HG02759 (cell line): ENCODE results near the gene SND1.

Source experiments
- ATAC-seq: cut with Tn5 transposase; IDR thresholded peaks from one replicate; pipeline ENCODE4 v1.9.1; 2021; ENCODE audit warnings: mild to moderate bottlenecking, moderate library complexity; ENCODE audit not compliant: unreplicated experiment

SND1 gene

DNA sequence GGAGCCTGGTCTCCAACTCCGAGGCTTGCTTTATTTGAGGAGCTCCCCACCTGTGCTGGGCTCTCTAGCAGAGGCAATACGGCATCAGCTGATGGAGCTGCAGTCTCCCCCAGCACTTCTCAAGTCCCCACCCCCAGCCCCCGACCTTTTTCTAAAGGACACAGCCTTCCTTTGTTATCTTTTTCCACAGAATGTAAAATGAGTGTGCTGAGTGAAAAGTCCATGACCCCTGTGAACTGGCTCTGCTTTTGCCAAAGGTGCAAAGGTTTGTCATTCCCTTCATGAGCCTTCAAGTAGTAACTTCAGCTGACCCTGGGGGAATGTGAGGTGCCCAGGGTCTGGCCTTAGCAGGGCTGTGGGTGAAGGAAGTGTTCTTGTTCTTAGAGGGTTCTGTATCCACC, 353.8 kb downstream of the SND1 start:
- no peak for ATAC-seq

DNA sequence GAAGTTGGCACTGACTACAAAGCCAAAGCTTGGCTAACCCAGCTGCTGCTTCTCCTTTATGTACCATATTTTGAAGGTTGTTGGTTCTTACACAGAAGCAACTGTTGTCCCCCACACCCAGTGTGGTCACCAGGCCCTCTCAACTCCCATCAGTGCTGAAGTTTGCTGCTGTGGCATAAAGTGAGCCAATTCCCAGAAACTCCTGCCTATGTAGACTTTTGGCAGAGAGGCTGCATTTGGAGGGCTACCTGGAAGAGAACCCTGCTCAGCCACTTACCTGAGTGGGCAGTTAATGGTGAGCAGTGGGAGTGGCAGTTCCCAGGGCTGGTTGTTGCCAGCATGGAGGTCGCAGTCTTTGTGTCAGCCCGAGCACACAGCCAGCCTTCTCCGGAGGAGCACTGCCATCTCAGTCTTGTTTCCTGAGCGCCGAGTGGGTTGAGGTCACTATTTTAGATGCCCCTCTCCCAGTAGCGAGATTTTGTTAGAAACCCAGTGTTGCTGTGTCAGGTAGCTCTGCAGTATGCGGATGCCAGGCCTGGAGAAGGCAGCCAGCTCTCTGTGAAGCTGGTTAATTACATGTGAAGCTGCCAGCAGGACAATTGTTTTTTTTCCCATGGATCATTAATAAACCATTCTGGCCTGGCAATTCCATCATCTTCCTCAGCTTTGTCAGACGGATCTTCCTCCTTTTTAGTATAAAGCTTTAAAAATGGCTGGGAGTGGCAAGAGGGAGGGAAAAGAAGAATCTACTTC, 354.7 kb downstream of the SND1 start:
- no peak for ATAC-seq

DNA sequence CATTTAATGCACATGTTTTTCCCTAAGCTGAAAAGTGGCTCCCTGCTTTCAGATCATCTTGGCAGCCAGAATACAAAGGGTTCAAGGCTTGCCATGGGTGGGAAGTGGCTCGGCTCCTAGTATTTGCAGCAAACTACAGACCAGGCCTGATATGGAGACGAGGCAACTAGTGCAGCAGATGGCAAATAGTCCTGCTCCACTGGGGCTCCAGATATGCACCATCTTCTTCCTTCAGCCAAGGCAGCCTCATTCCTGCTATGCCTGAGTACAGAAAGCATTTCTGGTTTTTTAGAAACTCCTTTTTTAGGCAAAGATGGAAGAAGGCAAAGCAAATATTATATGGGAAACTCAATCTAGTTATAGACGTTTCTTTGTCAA, 355.3 kb downstream of the SND1 start:
- no peak for ATAC-seq

DNA sequence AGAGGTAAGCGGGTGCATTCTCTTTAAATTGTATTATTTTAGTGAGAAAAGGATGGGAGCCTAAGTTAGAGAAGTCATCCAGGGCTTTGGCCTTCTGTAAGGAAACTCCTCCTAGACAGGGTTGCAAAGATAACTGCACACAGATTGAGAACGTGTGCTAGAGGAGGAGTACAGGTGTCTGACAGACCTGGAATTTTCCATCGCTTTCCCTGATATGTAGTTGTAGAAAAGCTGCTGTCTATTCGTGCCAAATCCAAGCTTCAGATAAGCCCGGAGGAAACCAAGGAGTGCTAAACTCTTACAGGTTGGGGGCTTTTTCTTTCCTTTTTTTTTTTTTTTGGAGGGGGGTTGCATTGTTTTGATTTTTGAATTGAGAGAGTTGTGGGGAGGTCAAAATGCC, 356.1 kb downstream of the SND1 start:
- ATAC-seq, result no peak

DNA sequence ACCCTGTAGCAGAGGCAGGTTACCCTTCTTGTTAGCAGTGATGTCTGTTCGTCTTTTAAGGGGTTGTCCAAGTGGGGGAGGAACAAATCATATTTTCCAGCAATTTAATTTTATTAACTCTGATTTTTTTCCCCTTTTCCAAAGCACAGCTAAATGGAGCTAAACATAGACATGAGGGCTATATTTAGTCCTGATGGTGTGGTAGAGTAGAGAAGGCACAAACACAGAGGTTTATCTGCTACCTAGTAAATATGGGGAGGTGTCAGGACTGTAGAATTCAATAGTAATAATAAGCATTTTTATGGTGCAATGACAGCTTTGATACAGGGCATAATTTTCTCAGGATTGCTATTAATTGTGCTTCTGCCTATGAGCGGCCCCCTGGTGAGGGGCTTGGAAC, 356.8 kb downstream of the SND1 start:
- no peak for ATAC-seq

DNA sequence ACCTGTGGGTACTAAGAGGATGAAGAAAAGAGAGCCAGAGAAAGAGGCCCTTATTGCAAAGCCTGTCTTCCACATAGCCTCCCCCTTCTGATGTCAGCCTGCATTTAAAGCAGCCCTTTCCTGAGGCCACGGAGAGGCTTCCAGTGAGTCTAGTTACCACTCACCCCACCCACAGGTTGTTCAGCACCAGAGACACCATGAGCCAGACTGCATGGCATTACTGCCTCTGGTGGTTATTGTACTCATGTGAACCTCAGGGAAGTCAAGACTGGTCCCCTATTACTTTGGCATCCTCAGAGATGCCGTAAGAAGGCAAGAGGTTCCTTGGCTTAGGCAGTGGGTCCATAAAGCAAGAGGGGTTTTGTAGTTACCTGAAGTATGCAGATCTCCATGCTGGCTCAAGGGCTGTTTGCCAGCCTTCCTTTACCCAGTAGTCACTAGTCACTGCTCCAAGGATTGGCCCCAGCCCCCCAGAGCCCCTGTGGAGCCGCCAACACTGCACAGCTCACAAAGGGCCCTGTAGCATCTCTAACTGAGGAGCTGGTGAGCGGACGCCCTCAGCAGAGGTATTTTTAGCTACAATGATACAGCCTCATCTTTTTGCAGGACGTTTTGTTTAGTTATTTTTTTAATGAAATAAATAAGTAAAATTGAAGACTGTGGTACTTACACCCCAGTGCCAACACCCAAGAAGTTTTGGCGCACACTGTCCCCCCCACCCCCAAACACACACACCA, 358.6 kb downstream of the SND1 start:
- no peak for ATAC-seq

DNA sequence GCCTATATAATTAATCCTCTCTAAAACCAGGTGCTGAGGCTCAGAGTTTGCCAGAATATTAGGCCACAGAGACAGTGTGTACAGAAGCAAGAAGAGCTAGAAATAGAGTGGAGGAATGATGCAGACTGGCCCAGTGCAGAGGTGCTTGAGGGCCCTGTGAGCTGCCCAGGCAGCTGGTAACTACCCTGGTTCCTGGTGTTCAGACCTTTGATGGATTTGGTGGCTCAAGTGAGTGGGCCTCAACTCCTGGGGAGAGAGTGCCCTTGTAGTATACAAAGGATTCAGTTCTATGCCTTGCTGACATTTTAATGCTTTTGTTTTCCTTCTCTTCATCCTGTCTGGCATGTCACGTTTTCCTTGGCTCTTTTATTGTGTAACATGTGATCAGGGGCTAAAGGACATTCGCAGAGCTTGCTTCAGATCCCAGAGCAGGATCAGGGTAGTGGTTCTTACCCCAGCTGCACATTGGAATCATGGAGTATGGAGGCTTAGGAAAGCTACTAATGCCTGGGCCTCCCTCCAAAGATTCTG, 359.2 kb downstream of the SND1 start:
- no peak for ATAC-seq

DNA sequence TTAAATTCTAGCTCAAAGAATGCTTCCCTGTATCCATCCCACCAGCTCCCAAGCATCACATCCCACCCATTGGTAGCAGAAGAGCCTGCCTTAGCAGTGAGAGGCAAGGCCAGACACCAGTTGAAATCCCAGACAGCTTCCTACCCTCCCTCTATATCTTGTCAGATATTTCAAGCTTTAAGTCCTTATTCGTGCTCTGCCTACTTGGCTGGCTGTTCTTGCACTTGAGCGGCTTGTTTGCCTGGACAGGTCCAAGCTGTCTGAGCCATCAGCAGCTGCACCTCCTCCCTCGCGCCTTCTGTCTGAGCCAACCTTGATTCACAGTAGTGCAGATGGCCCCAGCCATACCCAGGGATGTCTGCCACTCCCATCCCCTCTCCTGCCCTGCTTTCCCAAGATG, 362.8 kb downstream of the SND1 start:
- no peak for ATAC-seq

DNA sequence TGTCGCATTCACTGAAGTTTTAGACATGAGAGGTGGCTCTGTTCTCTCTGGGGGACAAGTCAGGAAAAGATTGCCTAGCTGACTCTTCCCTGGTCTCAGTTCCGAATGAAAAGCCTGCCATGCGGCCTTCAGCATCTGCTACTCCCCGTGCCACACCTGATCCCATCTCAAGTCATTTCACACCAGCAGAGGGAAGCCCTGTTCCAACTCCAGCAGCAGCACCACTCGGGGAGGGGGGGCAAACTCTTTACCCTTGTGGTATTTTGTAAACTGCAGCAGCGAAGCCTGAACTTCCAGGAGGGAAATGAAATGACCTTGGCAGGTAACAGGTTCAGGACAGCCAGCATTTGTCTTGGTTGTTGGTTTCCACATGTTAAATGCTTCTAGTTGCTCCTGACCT, 365.5 kb downstream of the SND1 start:
- no peak for ATAC-seq

DNA sequence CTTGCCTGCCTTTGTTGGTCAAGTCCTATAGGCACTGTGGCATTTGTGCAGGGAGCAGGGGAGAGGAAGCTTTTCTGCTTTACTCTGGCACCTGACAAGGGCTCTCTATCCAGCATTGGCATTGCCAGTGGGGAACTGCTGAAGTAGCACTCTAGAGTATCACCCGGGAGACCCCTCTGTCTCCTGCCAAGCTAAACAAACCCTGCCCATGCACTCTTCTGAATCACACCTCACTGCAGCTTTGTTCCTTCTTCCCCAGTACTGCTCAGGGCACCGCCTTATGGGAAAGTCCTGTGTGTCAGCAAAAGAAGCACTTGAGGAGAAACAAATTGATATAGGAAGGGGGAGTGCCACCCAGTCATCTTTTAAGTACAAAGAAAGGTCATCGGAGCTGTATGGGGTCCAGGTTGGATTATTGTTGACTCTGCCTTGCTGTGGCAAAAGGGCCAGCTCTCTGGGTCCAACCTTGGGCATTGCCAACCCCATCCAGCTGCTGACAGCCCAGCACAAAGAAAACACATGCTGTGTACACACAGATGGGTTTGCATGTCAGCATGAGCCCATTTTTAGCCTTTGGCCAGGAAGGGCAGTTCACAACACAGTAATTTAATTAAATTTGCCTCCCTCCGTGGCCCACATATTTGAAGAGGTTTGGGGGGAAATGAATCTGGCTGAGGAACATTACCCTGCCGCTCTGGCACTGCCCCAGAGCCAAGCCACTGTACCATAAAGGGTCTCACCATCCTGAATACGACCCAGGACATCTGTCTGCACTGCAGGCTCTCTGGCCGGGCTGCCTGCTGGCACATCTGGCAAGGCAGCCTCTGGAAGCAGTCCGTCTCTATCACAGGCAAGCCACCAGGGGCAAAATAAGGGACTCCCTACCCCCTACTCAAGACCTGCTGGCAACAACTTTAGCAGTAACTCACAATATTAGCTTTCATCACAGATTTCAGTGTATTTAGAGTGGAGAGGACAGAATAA, 366.2 kb downstream of the SND1 start:
- ATAC-seq, result no peak

DNA sequence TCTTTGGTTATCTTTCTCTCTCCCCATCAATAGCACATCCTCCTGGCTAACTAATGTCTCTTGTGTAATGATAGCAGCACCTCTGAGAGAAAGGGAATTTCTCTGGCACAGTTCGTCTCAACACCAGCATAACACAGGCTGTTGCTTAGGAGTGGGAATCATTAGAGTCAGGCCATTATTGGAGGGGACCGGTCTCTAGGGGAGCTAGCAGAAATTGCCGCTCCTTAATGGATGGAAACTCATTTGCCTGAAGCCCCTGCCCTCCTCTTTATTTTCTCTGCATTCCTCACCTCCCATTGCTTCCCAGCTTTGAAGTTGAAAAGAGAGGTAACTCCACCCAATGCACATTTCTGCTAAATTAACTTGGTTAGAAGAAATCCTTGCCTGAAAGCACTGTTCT, 367.3 kb downstream of the SND1 start:
- ATAC-seq, result no peak

DNA sequence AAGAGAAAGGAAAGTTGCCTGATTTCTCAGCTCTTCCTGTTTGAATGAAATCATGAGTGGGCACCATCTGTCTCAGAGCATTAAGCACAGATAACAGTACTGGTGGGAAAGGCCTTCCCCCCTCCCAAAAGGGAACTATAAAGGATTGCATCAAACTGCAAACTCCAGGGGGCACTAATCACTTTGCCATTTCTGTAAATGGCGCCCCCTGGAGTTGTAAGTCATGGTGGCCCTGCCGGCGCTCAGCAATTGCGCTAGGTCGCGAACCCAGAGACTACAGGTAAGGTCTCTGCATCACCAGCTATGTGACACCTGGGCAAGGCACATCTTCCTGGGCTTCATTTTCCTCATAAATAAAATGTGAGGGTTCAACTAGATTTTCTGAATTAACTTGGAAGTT, 368.2 kb downstream of the SND1 start:
- no peak for ATAC-seq

DNA sequence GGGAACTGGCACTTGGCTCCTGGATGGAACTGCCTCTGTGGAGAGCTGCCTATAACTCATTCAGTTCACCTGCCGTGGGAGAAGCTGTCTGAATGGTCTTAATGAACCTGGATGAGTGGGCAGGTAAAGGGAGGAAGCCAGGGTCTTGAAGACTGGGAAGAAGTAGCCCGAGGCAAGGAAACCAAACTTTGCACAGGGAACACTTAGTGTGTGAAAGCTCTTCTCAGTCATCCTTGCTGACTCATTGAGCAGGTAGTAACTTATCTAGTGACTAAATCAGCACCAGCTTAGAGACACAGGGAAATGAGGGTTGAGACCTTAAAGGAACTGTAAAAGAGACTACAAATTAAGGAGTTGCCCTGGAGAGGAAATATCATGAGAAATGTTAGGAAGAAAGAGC, 369.4 kb downstream of the SND1 start:
- ATAC-seq, result no peak

DNA sequence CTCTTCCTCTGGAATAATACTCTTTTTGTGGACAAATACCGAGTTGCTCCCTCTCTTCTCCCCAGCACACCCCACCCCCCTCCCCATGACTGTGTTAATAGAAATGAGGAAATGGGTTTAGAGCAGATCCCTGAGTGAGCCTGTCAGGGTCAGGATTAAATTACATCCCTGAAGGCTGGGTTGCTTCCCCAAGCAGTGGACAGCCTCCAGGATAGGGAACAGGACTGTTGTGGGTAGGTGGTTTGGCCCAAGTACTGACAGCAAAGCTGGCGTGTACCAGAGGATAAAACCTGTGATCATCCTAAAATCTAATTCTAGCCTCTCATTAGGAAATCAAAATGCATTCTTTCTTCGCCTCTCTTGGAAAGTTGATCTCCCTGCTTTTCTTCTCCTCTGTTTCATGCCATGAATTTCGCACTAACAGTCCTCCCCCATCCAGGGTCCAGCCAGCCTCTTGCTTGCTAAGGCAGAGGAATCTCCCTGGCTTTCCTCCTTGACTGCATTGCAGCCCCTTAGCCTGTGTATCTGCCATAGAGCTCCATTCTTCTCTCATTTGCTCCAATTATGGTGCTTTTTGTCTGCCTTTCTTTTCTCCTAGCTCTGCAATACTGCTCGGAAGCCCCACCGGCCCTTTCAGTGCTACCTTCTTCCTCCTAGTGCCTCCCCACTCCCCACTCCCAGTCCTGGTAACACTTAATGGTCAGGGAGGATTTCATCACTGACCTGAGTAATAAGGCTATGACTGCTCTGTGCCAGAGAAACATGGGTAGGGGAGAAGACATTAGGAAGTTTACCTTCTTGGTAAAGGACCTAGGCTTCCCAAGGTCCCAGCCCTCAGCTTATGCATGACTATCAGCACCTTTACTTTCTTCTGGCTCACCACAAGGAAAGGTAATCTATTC, 370.9 kb downstream of the SND1 start:
- no peak for ATAC-seq

DNA sequence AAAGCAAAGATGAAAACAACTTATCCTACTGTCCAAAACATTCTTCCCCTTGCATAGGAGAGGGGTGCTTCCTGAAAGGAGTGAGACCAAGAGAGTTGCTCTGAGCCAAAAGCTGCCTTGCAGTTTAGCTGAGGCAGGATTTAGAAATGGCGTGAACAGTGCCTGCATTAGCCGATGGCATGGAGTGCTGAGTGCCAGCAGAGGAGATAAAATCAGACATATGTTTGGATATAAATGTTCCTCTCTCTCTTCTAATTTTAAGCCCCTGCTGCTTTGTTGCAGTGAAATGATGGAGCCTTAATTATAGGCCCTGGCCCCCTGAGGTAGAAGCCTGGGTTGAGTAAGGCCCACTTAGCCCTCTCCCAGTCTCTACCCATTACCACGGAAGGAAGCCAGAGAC, 372.2 kb downstream of the SND1 start:
- ATAC-seq, result no peak

DNA sequence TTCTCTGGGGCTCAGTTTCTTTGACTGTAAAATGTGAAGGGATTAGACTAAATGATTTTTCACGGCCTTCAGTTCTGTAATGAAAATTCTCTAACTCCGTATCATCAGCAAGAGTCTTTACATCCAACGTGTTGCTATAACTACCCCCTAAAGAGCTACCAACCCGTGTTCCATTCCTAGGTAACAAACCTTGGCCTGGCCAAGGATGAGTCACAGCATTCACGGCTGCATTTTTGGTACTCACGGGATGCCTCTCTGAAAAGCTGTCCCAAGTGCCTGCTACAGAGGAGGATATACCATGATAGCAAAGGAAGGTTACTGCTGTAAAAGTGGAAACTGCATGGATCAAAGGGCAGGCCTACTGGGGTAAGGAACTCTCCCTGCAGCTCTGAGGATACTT, 373.4 kb downstream of the SND1 start:
- ATAC-seq, result no peak

DNA sequence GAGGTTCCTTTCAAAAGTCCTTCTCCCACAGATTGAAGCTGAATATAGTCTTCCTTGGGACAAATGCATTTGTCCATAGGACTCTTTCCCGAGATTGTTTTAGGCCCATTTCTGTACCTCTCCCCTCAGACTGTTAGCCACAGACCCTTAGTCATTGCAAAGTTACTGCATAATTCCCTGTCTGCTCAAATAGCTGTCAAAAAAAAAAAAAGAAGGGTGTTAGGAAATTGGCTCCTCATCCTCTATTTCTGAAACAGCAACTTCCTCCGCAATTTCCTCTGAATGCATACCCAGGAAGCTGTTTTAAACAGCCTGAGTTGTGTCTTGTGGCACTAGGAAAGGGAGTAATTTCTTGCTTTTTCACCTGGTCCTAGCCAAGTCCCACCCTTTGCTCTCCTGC, 373.8 kb downstream of the SND1 start:
- no peak for ATAC-seq

DNA sequence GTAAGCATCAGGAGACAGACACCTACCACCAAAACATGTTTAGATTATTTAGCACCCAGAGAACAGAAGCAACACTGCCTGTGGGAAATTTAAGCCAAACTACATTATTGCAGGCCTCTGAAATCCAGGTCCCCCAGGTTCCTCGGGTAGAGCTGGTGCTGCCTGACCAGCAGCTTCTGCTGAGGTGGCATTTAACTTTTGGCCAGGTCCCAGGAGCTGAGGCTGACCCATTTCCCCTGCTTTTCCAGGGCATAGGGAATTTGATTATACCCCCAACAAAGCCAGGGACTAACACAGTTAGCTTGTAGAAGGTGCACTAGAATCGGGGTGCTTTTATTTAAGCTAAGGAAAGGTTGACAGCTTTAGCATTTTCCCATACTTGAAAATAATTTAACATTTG, 374.6 kb downstream of the SND1 start:
- ATAC-seq, result no peak

DNA sequence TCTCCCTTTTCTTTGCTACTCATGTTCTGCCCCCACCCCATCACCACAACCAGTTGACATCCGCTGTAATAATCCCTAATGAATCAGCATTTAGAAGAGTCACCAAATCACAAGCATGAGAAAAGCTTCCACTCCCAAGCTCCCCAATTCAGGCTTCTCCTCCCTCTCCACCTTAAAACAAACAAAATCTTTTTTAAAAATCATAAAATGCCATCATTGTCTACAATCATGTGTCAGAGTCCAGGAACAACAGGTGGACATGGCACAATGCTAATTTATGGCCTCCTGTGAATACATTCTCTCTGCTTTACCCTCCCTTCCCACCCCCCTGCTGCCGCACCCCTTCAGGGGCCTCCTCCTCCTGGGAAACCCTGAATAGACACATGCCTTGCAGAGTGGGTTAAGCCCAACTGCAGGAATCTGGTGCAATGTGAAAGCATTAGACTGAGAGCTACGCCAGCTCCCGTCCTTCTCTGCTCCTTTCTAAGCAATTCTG, 375.5 kb downstream of the SND1 start:
- ATAC-seq, result no peak

DNA sequence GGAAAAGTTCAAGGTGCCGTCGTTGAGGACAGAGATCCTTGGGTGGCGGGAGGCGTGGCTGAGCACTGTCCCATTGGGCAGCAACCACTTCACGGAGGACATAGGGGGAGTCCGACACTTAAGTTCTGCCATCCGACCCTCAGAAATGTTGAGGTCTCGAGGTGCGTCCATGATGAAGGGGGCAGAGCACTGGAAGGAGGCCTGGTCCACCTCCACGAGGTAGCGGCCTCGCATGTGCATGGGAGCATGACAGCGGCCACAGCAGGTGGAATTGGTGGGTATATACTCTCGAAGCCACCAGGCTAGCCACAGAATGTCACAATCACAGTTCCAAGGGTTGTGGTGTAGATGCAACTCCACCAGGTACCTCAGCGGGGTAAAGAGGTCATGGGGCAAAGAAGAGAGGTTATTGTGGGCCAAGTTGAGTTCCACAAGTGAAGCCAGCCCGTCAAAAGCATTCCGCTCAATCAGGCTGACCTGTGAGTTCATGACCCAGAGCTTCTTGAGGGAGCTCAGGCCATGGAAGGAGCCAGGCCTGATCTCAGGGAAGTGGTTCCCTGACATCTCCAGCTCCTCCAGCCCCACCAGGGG, 377.5 kb downstream of the SND1 start:
- ATAC-seq, result no peak
